Measurements from ENCODE around the gene KCNV2. TPM values are rescaled to one million over a fixed set of nuclear protein-coding genes. Genes with fewer than 3 reads are reported as not detected.

KCNV2 gene
- total and polyA plus RNA-seq, 2 donors (not counting 1 experiment from before 2014, with no cell fraction given): not detected

GRCh38 chr9:2723376-2724065 is 6.2 kb downstream of the KCNV2 start:
- Histone ChIP-seq H3K4me1 (ENCODE audit: control insufficient read depth, extremely low read depth, insufficient read depth, low read length) (peaks cover 3% of the 10 kb centered on the region), H3K9ac (ENCODE audit: insufficient read depth, low read length) (no peak overlapping the region), H4K20me1 (ENCODE audit: control insufficient read depth, extremely low read depth, insufficient read depth, low read length) (no peaks in the 10 kb centered on the region), H3K4me2 (ENCODE audit: extremely low read depth, insufficient read depth, low read length) (no peak overlapping the region), H3K27ac (ENCODE audit: insufficient read depth, low read length) (no peak overlapping the region), H3K79me2 (ENCODE audit: control insufficient read depth, insufficient read depth, low read length) (no peaks in the 10 kb centered on the region), H3K27me3 (ENCODE audit: control insufficient read depth, insufficient read depth, low read length) (no peaks in the 10 kb centered on the region), H3K9me3 (ENCODE audit: control insufficient read depth, insufficient read depth, low read depth, low read length) (no peaks in the 10 kb centered on the region), H3K4me3 (replicated peaks in 1 of 4; ENCODE audit: control extremely low read depth in 1 of 4, insufficient read depth in 1 of 4, low read depth in 3 of 4, low read length in 4 of 4) (no peak overlapping the region), H3K36me3 (ENCODE audit: control insufficient read depth, insufficient read depth, low read length) (no peaks in the 10 kb centered on the region), H2AFZ (ENCODE audit: low read length) (no peak overlapping the region)
- TF ChIP-seq CTCF (conservative IDR thresholded peaks at IDR 0.05 in 1 of 2, IDR thresholded peaks at IDR 0.05 in 1 of 2; ENCODE audit: low read depth in 1 of 2, low read length in 2 of 2) (no peak), EZH2 (IDR thresholded peaks at IDR 0.05; ENCODE audit: low read length, missing control alignments) (no peak)
- no peak for DNase-seq (ENCODE audit: low read depth in 2 of 2)

DNA sequence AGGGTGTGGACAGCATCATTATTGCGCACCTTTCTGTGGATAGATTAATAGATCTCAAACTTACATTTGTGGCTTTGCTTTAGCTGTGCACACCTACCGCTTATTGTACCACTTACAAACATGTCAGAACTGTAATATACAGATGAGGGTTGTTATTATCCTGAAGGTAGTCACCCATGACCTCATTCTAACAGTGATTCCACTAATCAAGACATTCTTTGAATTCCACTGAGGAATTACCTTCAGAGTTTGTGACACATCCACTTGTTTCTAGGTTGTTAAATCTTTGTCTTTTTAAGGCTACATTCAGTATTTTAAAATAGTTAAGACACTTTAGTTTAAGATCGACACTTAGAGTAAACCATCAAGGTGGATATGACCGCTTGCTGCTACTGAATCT is 7.8 kb downstream of the KCNV2 start:
- Histone ChIP-seq H3K9ac (ENCODE audit: insufficient read depth, low read length) (no peak overlapping the region), H4K20me1 (ENCODE audit: control insufficient read depth, extremely low read depth, insufficient read depth, low read length) (no peaks in the 10 kb centered on the region), H3K79me2 (ENCODE audit: control insufficient read depth, insufficient read depth, low read length) (no peaks in the 10 kb centered on the region), H3K27ac (ENCODE audit: insufficient read depth, low read length) (no peak overlapping the region), H3K4me3 (replicated peaks in 1 of 4; ENCODE audit: control extremely low read depth in 1 of 4, insufficient read depth in 1 of 4, low read depth in 3 of 4, low read length in 4 of 4) (no peak overlapping the region), H3K9me3 (ENCODE audit: control insufficient read depth, insufficient read depth, low read depth, low read length) (no peaks in the 10 kb centered on the region), H3K4me1 (ENCODE audit: control insufficient read depth, extremely low read depth, insufficient read depth, low read length) (peaks cover 3% of the 10 kb centered on the region), H3K27me3 (ENCODE audit: control insufficient read depth, insufficient read depth, low read length) (no peaks in the 10 kb centered on the region), H2AFZ (ENCODE audit: low read length) (no peak overlapping the region), H3K4me2 (ENCODE audit: extremely low read depth, insufficient read depth, low read length) (no peak overlapping the region), H3K36me3 (ENCODE audit: control insufficient read depth, insufficient read depth, low read length) (no peaks in the 10 kb centered on the region)
- TF ChIP-seq CTCF (conservative IDR thresholded peaks at IDR 0.05 in 1 of 2, IDR thresholded peaks at IDR 0.05 in 1 of 2; ENCODE audit: low read depth in 1 of 2, low read length in 2 of 2) (no peak), EZH2 (IDR thresholded peaks at IDR 0.05; ENCODE audit: low read length, missing control alignments) (no peak)
- no peak for DNase-seq (ENCODE audit: low read depth in 2 of 2)

- no peaks in the 10 kb centered on the region for H3K36me3 ChIP-seq (ENCODE audit: control insufficient read depth, insufficient read depth, low read length)
- peak; percentile 38 to 53 for DNase-seq (ENCODE audit: low read depth in 2 of 2)
- no peak overlapping the region for H3K4me3 ChIP-seq (replicated peaks in 1 of 4; ENCODE audit: control extremely low read depth in 1 of 4, insufficient read depth in 1 of 4, low read depth in 3 of 4, low read length in 4 of 4)
- no peaks in the 10 kb centered on the region for H3K27me3 ChIP-seq (ENCODE audit: control insufficient read depth, insufficient read depth, low read length)
- H3K4me1 ChIP-seq (ENCODE audit: control insufficient read depth, extremely low read depth, insufficient read depth, low read length): peaks cover 3% of the 10 kb centered on the region
- H3K79me2 ChIP-seq (ENCODE audit: control insufficient read depth, insufficient read depth, low read length): no peaks in the 10 kb centered on the region
- no peak overlapping the region for H3K4me2 ChIP-seq (ENCODE audit: extremely low read depth, insufficient read depth, low read length)
- TF ChIP-seq EZH2 (IDR thresholded peaks at IDR 0.05; ENCODE audit: low read length, missing control alignments): no peak
- no peak for TF ChIP-seq CTCF (conservative IDR thresholded peaks at IDR 0.05 in 1 of 2, IDR thresholded peaks at IDR 0.05 in 1 of 2; ENCODE audit: low read depth in 1 of 2, low read length in 2 of 2)
- H3K9me3 ChIP-seq (ENCODE audit: control insufficient read depth, insufficient read depth, low read depth, low read length): no peaks in the 10 kb centered on the region
- no peak overlapping the region for H3K9ac ChIP-seq (ENCODE audit: insufficient read depth, low read length)
- H2AFZ ChIP-seq (ENCODE audit: low read length): no peak overlapping the region
- H3K27ac ChIP-seq (ENCODE audit: insufficient read depth, low read length): no peak overlapping the region
- H4K20me1 ChIP-seq (ENCODE audit: control insufficient read depth, extremely low read depth, insufficient read depth, low read length): no peaks in the 10 kb centered on the region
Observed at GRCh38 chr9:2725898-2726649, 8.8 kb downstream of the KCNV2 start.
